Sigmoid colon (tissue), 7 donors: ENCODE results near the gene ATP6V1C2. TPM values are rescaled to one million over a fixed set of nuclear protein-coding genes. Genes with fewer than 3 reads are reported as not detected.

Experiments used
- DNase-seq: peaks from one replicate; pipeline ENCODE4 v3.0.0-alpha.2; 2019
- H3K27ac ChIP-seq, 4 donors: fragments of 200-600 bp; sonication (generic); one replicate each; pipeline ENCODE4 v1.5.1; 2016 to 2019; ENCODE audit warnings: mild to moderate bottlenecking in 1 of 4
- H3K27me3 ChIP-seq, 3 donors: fragments of 200-600 bp; sonication (generic); one replicate each; pipeline ENCODE4 v1.5.1; 2019; ENCODE audit warnings: mild to moderate bottlenecking in 1 of 3
- H3K36me3 ChIP-seq, 4 donors: fragments of 200-600 bp; sonication (generic); one replicate each; pipeline ENCODE4 v1.5.1; 2016 to 2019
- H3K4me1 ChIP-seq, 4 donors: fragments of 200-600 bp; sonication (generic); one replicate each; pipeline ENCODE4 v1.5.1; 2017 to 2019
- H3K4me3 ChIP-seq, 4 donors: fragments of 200-600 bp; sonication (generic); one replicate each; pipeline ENCODE4 v1.5.1; 2017 to 2019; ENCODE audit warnings: mild to moderate bottlenecking in 2 of 4, moderate library complexity in 1 of 4
- H3K9me3 ChIP-seq, 4 donors: fragments of 200-600 bp in 3 of 4; sonication (generic) in 3 of 4; one replicate each; pipeline versions ENCODE4 v1.5.1 to v1.6.1; 2013 to 2019
- CTCF ChIP-seq, 4 experiments: fragments of 450-650 bp in 3 of 4; fragments of 200-600 bp in 1 of 4; IDR thresholded peaks; one replicate each; pipeline ENCODE4 v1.5.1; 2016 to 2019; ENCODE audit warnings: antibody characterized with exemption in 4 of 4, mild to moderate bottlenecking in 3 of 4, moderate library complexity in 2 of 4
- EP300 ChIP-seq, 4 donors: sonication (generic); formaldehyde crosslinking; IDR thresholded peaks; one replicate each; pipeline ENCODE4 v1.6.1; 2017; ENCODE audit warnings: antibody characterized with exemption in 4 of 4
- POLR2A ChIP-seq, 2 donors: fragments of 450-650 bp; IDR thresholded peaks; one replicate each; pipeline ENCODE4 v1.6.1; 2016; ENCODE audit warnings: antibody characterized with exemption in 2 of 2, mild to moderate bottlenecking in 2 of 2, moderate library complexity in 2 of 2
- POLR2AphosphoS5 ChIP-seq, 4 donors: sonication (generic); formaldehyde crosslinking; IDR thresholded peaks; one replicate each; pipeline ENCODE4 v1.6.1; 2017; ENCODE audit warnings: antibody characterized with exemption in 4 of 4
- WGBS, 2 donors: extraction: QIAGEN DNeasy Blood & Tissue Kit; methylation state at CpG; one replicate each; pipeline ENCODE4 v1.1.7; 2013; 5-methylcytosine and 5-hydroxymethylcytosine counted together
- intact Hi-C: fragments of 100-400 bp; cut with DNase I; formaldehyde crosslinking; loops from one replicate; pipeline ENCODE4 v1.15.1; 2023
- polyA plus RNA-seq, 3 donors: library from polyadenylated mRNA; stranded (reverse); fragments of 200-250 nt; gene quantifications; one replicate each; pipeline ENCODE4 v1.2.3, GENCODE V29; 2013
- total RNA-seq, 4 donors: library from RNA; depleted of rRNA; stranded (reverse); fragments of >200 nt; gene quantifications; one replicate each; pipeline ENCODE4 v1.1.0, GENCODE V29; 2016
- donor health status: healthy with polysubstance abuse.
- donor health status: Bipolar disorder and iron deficiency.
- donor health status: healthy.

ATP6V1C2 gene
- total and polyA plus RNA-seq, 7 donors, result under 0.01 to 0.93 (median 0.39) TPM; not detected in 3

GRCh38 chr2:10720947-10721395, 459 bp upstream of the ATP6V1C2 start:
- 2 to 6% methylated on average over 39 of the region's 39 CpGs for WGBS, 2 donors
- Histone ChIP-seq H3K36me3 (no peaks in the 10 kb centered on the region), H3K27me3 (peaks cover 16 to 56% (median 50%) of the 10 kb centered on the region in 3 donors), H3K27ac (no peak overlapping the region), H3K4me3 (peak overlapping the region; percentile 4 to 54 (median 43)), H3K9me3 (no peaks in the 10 kb centered on the region), H3K4me1 (peaks cover 0 to 28% (median 25%) of the 10 kb centered on the region in 4 donors)
- no peak for TF ChIP-seq CTCF (IDR thresholded peaks at IDR 0.05)
- no peak for TF ChIP-seq POLR2A (IDR thresholded peaks at IDR 0.05)
- no peak for TF ChIP-seq POLR2AphosphoS5 (IDR thresholded peaks at IDR 0.05)
- no peak for TF ChIP-seq EP300 (IDR thresholded peaks at IDR 0.05)
- intact Hi-C loops, result no loop called here
- no peak for DNase-seq

- intact Hi-C loops, result no loop called here
- TF ChIP-seq EP300 (IDR thresholded peaks at IDR 0.05), result no peak
- no peak for TF ChIP-seq CTCF (IDR thresholded peaks at IDR 0.05)
- TF ChIP-seq POLR2AphosphoS5 (IDR thresholded peaks at IDR 0.05), result no peak
- TF ChIP-seq POLR2A (IDR thresholded peaks at IDR 0.05), result no peak
- peaks cover 0 to 24% (median 23%) of the 10 kb centered on the region in 4 donors for H3K4me1 ChIP-seq
- no peak overlapping the region for H3K27ac ChIP-seq
- peak overlapping the region in 3 of 4 donors; percentile 32 to 54 (median 54) for H3K4me3 ChIP-seq
- no peaks in the 10 kb centered on the region for H3K9me3 ChIP-seq
- DNase-seq, result no peak
- 11 to 22% methylated on average over 7 of the region's 7 CpGs for WGBS, 2 donors
- H3K27me3 ChIP-seq, result peaks cover 16 to 69% (median 52%) of the 10 kb centered on the region in 3 donors
- H3K36me3 ChIP-seq, result no peaks in the 10 kb centered on the region
Observed at GRCh38 chr2:10722252-10722825, 909 bp downstream of the ATP6V1C2 start.

GRCh38 chr2:10732924-10733565, 11.6 kb downstream of the ATP6V1C2 start:
- H3K4me3 ChIP-seq, result no peak overlapping the region
- H3K27ac ChIP-seq, result no peak overlapping the region
- TF ChIP-seq POLR2AphosphoS5 (IDR thresholded peaks at IDR 0.05) (no peak), CTCF (IDR thresholded peaks at IDR 0.05) (no peak), EP300 (IDR thresholded peaks at IDR 0.05) (no peak), POLR2A (IDR thresholded peaks at IDR 0.05) (no peak)
- no peaks in the 10 kb centered on the region for H3K4me1 ChIP-seq
- WGBS, 2 donors, result 22 to 45% methylated on average over 9 of the region's 9 CpGs
- H3K27me3 ChIP-seq, result peaks cover 0 to 4% (median 0%) of the 10 kb centered on the region in 3 donors
- intact Hi-C loops, result no loop called here
- DNase-seq, result no peak
- H3K9me3 ChIP-seq, result no peaks in the 10 kb centered on the region
- H3K36me3 ChIP-seq, result no peaks in the 10 kb centered on the region

GRCh38 chr2:10733566-10733925, 12.1 kb downstream of the ATP6V1C2 start:
- Histone ChIP-seq H3K4me1 (no peaks in the 10 kb centered on the region), H3K36me3 (no peaks in the 10 kb centered on the region), H3K27me3 (peaks cover 0 to 4% (median 0%) of the 10 kb centered on the region in 3 donors), H3K9me3 (no peaks in the 10 kb centered on the region), H3K4me3 (no peak overlapping the region), H3K27ac (no peak overlapping the region)
- intact Hi-C loops, result no loop called here
- WGBS, 2 donors, result 21 to 60% methylated on average over 6 of the region's 6 CpGs
- DNase-seq, result no peak
- no peak for TF ChIP-seq POLR2AphosphoS5 (IDR thresholded peaks at IDR 0.05)
- TF ChIP-seq CTCF (IDR thresholded peaks at IDR 0.05), result no peak
- TF ChIP-seq POLR2A (IDR thresholded peaks at IDR 0.05), result no peak
- no peak for TF ChIP-seq EP300 (IDR thresholded peaks at IDR 0.05)
